Measurements from ENCODE around the gene ARID1B. TPM values are rescaled to one million over a fixed set of nuclear protein-coding genes. Genes with fewer than 3 reads are reported as not detected.
A peak's percentile ranks its signal among the peaks of the same experiment; 100 is the strongest.

The ARID1B gene
- total and polyA plus RNA-seq, 9 of the 15 experiments (the other 6 are each of a cell fraction or from before 2014, with no cell fraction given): 12.5 to 50.5 (median 25.8) TPM

DNA sequence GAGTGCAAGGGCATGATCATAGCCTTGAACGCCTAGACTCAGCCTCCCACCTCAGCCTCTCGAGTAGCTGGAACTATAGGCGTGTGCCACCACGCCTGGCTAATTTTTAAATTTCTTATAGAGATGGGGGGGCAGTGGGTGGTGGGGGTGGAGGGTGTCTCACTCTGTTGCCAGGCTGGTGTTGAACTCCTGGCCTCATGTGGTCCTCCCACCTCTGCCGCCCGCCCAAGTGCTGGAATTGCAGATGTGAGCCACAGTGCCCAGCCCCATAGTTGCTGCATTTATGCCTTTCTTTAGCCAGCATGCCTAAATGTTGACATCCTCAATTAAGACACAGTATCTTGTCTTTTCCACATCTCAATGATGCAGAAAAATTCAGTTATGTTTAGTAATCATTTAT, 171.1 kb downstream of the ARID1B start:
- 0 out of 2 replicates have a peak, but pooled peaks have one; percentile 2 for TF ChIP-seq ZNF316 (IDR thresholded peaks at IDR 0.05)
- TF ChIP-seq, protein P1, sequence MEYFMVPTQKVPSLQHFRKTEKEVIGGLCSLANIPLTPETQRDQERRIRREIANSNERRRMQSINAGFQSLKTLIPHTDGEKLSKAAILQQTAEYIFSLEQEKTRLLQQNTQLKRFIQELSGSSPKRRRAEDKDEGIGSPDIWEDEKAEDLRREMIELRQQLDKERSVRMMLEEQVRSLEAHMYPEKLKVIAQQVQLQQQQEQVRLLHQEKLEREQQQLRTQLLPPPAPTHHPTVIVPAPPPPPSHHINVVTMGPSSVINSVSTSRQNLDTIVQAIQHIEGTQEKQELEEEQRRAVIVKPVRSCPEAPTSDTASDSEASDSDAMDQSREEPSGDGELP (CRISPR knock-in tag; IDR thresholded peaks at IDR 0.05; ENCODE audit: borderline replicate concordance): no peak
- POLR2A ChIA-PET: interaction anchor here (0.6 to 1.6 kb wide), 3 partner anchors 22 to 138 kb away, joined by 3 to 6 read pairs (median 6); no protein-coding TSS in a partner anchor
- Histone ChIP-seq H2AFZ (ENCODE audit: low read depth, low read length) (no peak overlapping the region), H3K4me2 (ENCODE audit: insufficient read depth, low read length) (no peak overlapping the region), H3K4me1 (replicated peaks in 1 of 2; ENCODE audit: control insufficient read depth in 2 of 2, insufficient read depth in 2 of 2, low read length in 2 of 2) (peaks cover 3 to 7% of the 10 kb centered on the region in 2 experiments; a peak in 2 of 5 replicates), H3K27me3 (ENCODE audit: control insufficient read depth in 2 of 2, insufficient read depth in 2 of 2, low read length in 2 of 2) (no peaks in the 10 kb centered on the region; a peak in 1 of 5 replicates), H3K36me3 (ENCODE audit: control insufficient read depth, insufficient read depth, low read length) (no peaks in the 10 kb centered on the region), H3K9ac (ENCODE audit: insufficient read depth in 1 of 2, low read depth in 2 of 2, low read length in 2 of 2) (no peak overlapping the region), H3K9me3 (replicated peaks; ENCODE audit: control insufficient read depth, insufficient read depth, low read depth, low read length) (no peaks in the 10 kb centered on the region), H4K20me1 (replicated peaks; ENCODE audit: control insufficient read depth, insufficient read depth, low read length) (no peaks in the 10 kb centered on the region), H3K4me3 (no peak overlapping the region), H3K79me2 (ENCODE audit: control insufficient read depth, insufficient read depth, low read length) (peaks cover 38% of the 10 kb centered on the region), H3K27ac (ENCODE audit: extremely low read depth, low read depth, low read length) (no peak overlapping the region), H3K9me1 (ENCODE audit: control insufficient read depth, insufficient read depth, low read length) (no peaks in the 10 kb centered on the region)
- intact Hi-C loops (cut with micrococcal nuclease): no loop called here
- BruUV-seq (replicated peaks): no TSS peak
- no peak for DNase-seq (ENCODE audit: extremely low read depth in 1 of 4, low spot score in 3 of 4)
- CTCF ChIA-PET (ENCODE audit: low intra/inter-chr PET ratio): no interaction called here
- no peak for FAIRE-seq
- in situ Hi-C loops (cut with MboI): no loop called here
- ATAC-seq: no peak
- WGBS (ENCODE audit: insufficient coverage, low coverage, missing lambda C conversion rate): 81% methylated on average over 6 of the region's 6 CpGs

DNA sequence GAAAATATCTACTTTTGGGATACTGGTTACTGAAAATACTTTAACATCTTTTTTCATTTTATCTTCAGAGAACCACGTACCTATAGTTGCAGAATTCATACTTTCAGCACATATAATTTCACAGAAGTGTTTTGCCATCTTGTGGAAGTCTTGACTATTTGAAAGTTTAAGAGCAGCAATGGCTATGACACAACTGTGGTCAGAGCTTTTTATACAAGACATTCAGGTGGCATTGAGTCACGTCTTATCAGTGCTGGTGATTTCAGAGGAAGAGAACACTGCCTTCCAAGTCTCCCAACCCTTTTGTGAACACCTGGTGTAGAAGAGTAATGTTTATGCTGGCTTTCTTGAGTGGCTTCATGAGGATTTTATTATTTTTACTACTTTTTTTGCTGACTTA, 171.6 kb downstream of the ARID1B start:
- no peak overlapping the region for H3K4me2 ChIP-seq (ENCODE audit: insufficient read depth, low read length)
- 54% methylated on average over 2 of the region's 2 CpGs for WGBS (ENCODE audit: insufficient coverage, low coverage, missing lambda C conversion rate)
- no peak for ATAC-seq
- H3K4me3 ChIP-seq: no peak overlapping the region
- TF ChIP-seq FOSL1 (tag; conservative IDR thresholded peaks at IDR 0.05): 0 out of 2 replicates have a peak, but pooled peaks have one; percentile 44
- TF ChIP-seq ZNF239 (CRISPR knock-in tag; IDR thresholded peaks at IDR 0.05): no peak
- TF ChIP-seq CBX3 (IDR thresholded peaks at IDR 0.05; ENCODE audit: borderline replicate concordance in 1 of 2, low read length in 2 of 2): no peak
- 0 out of 2 replicates have a peak, but pooled peaks have one; percentile 14 for TF ChIP-seq ARID1B (IDR thresholded peaks at IDR 0.05)
- H2AFZ ChIP-seq (ENCODE audit: low read depth, low read length): no peak overlapping the region
- H3K4me1 ChIP-seq (replicated peaks in 1 of 2; ENCODE audit: control insufficient read depth in 2 of 2, insufficient read depth in 2 of 2, low read length in 2 of 2): peaks cover 3 to 11% of the 10 kb centered on the region in 2 experiments; a peak in 2 of 5 replicates
- ChIA-PET POLR2A (interaction anchor here (0.6 to 1.6 kb wide), 3 partner anchors 23 to 258 kb away, joined by 3 to 6 read pairs (median 3); no protein-coding TSS in a partner anchor), CTCF (ENCODE audit: low intra/inter-chr PET ratio) (no interaction called here)
- no peaks in the 10 kb centered on the region for H4K20me1 ChIP-seq (replicated peaks; ENCODE audit: control insufficient read depth, insufficient read depth, low read length)
- no peak overlapping the region for H3K9ac ChIP-seq (ENCODE audit: insufficient read depth in 1 of 2, low read depth in 2 of 2, low read length in 2 of 2)
- in situ Hi-C loops (cut with MboI) (no loop called here), intact Hi-C loops (cut with micrococcal nuclease) (no loop called here)
- H3K27ac ChIP-seq (ENCODE audit: extremely low read depth, low read depth, low read length): no peak overlapping the region
- H3K27me3 ChIP-seq (ENCODE audit: control insufficient read depth in 2 of 2, insufficient read depth in 2 of 2, low read length in 2 of 2): no peaks in the 10 kb centered on the region; a peak in 1 of 5 replicates
- no peak for DNase-seq (ENCODE audit: extremely low read depth in 1 of 4, low spot score in 3 of 4)
- peaks cover 41% of the 10 kb centered on the region for H3K79me2 ChIP-seq (ENCODE audit: control insufficient read depth, insufficient read depth, low read length)
- H3K9me3 ChIP-seq (replicated peaks; ENCODE audit: control insufficient read depth, insufficient read depth, low read depth, low read length): no peaks in the 10 kb centered on the region
- H3K9me1 ChIP-seq (ENCODE audit: control insufficient read depth, insufficient read depth, low read length): no peaks in the 10 kb centered on the region
- no peak for FAIRE-seq
- no TSS peak for BruUV-seq (replicated peaks)
- no peaks in the 10 kb centered on the region for H3K36me3 ChIP-seq (ENCODE audit: control insufficient read depth, insufficient read depth, low read length)
